ENCODE data around the gene INAVA. TPM values are rescaled to one million over a fixed set of nuclear protein-coding genes. Genes with fewer than 3 reads are reported as not detected.

Gene INAVA
- total and polyA plus RNA-seq, 11 donors: 0.07 to 0.43 (median 0.11) TPM; not detected in 4

DNA sequence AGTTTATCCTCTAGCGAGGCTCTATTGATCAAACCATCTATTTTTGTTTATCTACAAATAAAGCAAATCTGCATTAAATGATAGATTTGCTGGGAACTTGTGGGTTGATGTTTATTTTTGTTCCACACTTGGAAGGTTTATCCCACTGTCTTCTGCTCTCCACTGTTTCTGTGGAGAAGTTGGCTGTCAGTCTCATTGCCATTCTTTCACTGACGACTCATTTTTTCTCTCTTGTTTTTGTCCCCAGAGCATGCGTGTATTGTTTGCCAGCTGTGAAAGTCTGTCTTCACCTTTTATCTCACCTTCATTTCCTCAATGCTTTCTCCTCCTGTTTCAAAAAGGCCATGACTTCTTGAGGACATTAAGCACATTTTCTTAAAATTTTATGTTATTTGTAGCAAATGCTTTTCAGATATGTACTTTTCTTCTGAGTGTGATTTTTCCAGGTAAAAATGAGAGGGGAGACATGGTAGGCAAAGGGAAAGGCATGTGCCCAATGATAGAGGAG is 52.4 kb downstream of the INAVA start:
- H3K36me3 ChIP-seq: no peaks in the 10 kb centered on the region
- TF ChIP-seq CTCF (IDR thresholded peaks at IDR 0.05): no peak
- TF ChIP-seq POLR2A (IDR thresholded peaks at IDR 0.05): no peak
- no peaks in the 10 kb centered on the region for H3K27me3 ChIP-seq
- DNase-seq (no peak), ATAC-seq (no peak)
- 87 to 91% (median 90%) methylated on average over 3 of the region's 3 CpGs for WGBS, 4 donors
- no peak overlapping the region for H3K4me3 ChIP-seq
- intact Hi-C loops (cut with DNase I): no loop called here
- no peaks in the 10 kb centered on the region for H3K4me1 ChIP-seq
- peaks cover 0 to 9% (median 2%) of the 10 kb centered on the region in 12 donors for H3K9me3 ChIP-seq
- H3K27ac ChIP-seq: no peak overlapping the region

DNA sequence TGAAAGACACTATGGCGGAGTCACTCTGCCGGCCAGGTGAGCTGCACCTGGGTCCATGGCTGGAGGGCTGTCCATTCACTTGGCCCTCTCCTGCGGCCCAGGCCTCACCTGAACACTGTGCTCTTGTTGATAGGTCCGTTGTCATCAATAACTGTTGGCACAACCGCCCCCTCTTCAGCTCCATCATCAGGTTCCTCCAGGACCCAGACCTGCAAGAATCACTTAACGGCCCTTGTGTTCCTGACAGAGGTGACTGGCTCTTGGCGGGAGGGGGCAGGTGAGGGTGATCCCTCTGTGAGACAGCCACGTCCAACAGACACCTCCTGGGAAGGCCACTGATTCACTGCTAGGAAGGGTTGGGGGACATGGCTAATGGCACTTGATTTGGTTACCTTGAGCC is 54.9 kb downstream of the INAVA start:
- H3K4me3 ChIP-seq: no peak overlapping the region
- no peak for ATAC-seq
- DNase-seq: no peak
- H3K27me3 ChIP-seq: no peaks in the 10 kb centered on the region
- peaks cover 0 to 9% (median 2%) of the 10 kb centered on the region in 12 donors for H3K9me3 ChIP-seq
- H3K4me1 ChIP-seq: no peaks in the 10 kb centered on the region
- intact Hi-C loops (cut with DNase I): no loop called here
- no peak overlapping the region for H3K27ac ChIP-seq
- WGBS, 4 donors: 85 to 94% (median 93%) methylated on average over 5 to 8 of the region's 8 CpGs
- TF ChIP-seq CTCF (IDR thresholded peaks at IDR 0.05) (no peak), POLR2A (IDR thresholded peaks at IDR 0.05) (no peak)
- no peaks in the 10 kb centered on the region for H3K36me3 ChIP-seq

- Histone ChIP-seq H3K36me3 (no peaks in the 10 kb centered on the region), H3K27ac (no peak overlapping the region), H3K4me3 (no peak overlapping the region), H3K27me3 (no peaks in the 10 kb centered on the region), H3K9me3 (peaks cover 0 to 9% (median 2%) of the 10 kb centered on the region in 12 donors), H3K4me1 (no peaks in the 10 kb centered on the region)
- intact Hi-C loops (cut with DNase I): no loop called here
- no peak for ATAC-seq
- DNase-seq: no peak
- WGBS, 4 donors: 73 to 91% (median 80%) methylated on average over 2 of the region's 2 CpGs
- TF ChIP-seq CTCF (IDR thresholded peaks at IDR 0.05): no peak
- TF ChIP-seq POLR2A (IDR thresholded peaks at IDR 0.05): no peak
Measured at GRCh38 chr1:200951016-200951415, 56.3 kb downstream of the INAVA start.

DNA sequence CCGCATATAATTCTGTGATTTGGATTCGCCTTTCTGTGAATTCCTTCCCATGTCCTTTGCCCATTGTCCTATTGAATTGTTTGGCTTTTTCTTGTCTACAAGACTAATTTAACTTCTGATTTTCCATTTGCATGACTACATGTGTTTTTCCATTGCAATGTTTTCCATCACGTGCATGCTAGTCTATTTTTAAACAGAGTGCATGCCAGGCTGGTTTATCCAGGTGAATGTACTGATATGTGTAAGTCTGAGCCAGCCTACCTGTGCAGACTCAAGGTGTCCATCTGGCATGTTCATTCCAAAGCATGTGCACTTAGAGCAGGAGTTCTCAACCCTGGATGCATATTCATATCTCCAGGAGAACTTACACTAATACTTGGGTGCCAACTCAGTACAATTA is 59.7 kb downstream of the INAVA start:
- Histone ChIP-seq H3K36me3 (no peaks in the 10 kb centered on the region), H3K27me3 (no peaks in the 10 kb centered on the region), H3K4me3 (no peak overlapping the region), H3K4me1 (no peaks in the 10 kb centered on the region), H3K27ac (no peak overlapping the region), H3K9me3 (no peaks in the 10 kb centered on the region)
- intact Hi-C loops (cut with DNase I): no loop called here
- DNase-seq: no peak
- no peak for ATAC-seq
- TF ChIP-seq POLR2A (IDR thresholded peaks at IDR 0.05): no peak
- no peak for TF ChIP-seq CTCF (IDR thresholded peaks at IDR 0.05)
- WGBS, 4 donors: 70 to 75% (median 71%) methylated on average over 3 of the region's 3 CpGs

Data from heart left ventricle (tissue), 16 donors.